Activated effector memory CD4-positive, alpha-beta T cell treated with anti-CD3 and anti-CD28 coated beads, Interleukin-2, amount 50 U/mL, for 16 hours (primary cell): Measurements from ENCODE around the gene ICE1.
"Not testable (repeated sequence)": the region's sequence is repeated elsewhere in the genome, so short reads cannot be mapped to it uniquely, and the experiment has no call there.

ENCODE experiments used
- DNase-seq: peaks from one replicate; pipeline ENCODE4 v3.0.0-alpha.2; 2020

The ICE1 gene

DNA sequence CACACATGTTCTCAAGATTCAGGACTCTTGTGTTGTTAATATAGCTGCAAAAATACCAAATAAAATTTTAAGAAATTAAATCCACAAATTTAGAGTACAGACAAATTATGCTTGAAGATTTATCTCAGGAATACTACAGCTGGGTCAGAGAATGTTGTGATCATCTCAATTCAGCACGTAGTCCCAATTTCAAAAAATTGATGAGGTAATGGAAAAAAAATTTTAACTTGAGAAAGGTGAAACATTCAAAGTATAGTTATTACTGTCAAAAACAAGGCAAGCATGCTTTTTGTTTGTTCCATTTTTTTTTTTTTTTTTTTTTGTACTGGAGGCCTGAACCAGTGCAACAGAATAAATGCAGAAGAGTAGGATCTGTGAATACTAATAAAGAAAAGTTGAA lies 29.4 kb downstream of the ICE1 start:
- DNase-seq, result no peak

DNA sequence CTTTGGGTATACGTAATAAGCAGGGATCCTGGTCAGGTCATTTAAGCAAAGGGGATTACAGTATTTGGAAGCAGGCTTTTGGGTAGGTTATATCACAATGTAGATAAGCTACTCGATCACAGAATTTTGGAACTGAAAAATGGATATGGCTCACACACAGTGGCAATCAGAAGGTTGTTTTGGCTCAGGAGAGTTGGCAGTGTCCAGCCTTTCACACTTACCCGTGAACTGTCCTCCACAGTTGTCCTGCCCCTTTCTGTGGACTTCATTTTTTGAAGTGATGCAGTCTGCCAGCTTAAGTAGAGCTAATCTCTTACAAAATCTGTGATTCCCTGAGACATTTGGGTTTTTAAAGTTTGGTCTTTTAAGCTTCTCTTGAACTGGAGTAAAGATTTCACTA lies 30.7 kb downstream of the ICE1 start:
- DNase-seq, result no peak

DNA sequence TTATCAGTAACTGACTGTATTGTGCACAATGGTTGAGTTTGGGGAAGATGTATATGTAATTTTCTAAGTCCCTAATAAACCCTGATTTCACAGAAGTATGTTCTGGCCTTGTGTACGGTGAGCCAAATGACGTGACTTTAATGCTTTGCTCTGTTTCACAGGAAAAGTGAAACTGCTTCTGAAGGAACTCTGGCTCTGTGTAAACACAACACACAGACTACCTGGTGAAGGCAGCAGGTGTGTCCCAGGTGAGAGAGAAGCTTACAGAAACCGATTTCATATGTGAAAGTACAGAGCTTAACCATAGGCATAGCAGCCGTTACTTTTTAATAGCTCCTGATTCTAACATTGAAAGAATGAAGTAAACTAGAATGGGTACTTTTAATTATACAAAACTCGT lies 31.9 kb downstream of the ICE1 start:
- DNase-seq, result no peak

DNA sequence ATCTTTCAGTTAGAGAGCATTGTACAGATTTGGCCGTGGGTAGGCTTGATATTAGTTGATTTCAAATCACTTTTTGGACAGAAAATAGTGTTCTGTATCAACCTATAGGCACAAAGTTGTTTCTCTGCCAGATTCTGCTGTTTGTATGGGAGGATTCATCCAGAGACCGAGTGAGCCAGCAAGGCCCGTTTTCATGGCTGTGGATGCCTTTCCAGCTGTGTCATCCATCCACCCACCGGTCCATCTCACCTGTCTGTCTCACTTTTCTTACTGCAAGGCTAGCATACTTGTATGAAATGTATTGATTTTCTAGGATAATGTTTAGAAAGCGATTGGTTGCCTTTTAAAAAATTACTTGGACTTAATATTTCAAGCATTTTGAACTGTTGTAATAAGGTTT lies 34.4 kb downstream of the ICE1 start:
- no peak for DNase-seq

DNA sequence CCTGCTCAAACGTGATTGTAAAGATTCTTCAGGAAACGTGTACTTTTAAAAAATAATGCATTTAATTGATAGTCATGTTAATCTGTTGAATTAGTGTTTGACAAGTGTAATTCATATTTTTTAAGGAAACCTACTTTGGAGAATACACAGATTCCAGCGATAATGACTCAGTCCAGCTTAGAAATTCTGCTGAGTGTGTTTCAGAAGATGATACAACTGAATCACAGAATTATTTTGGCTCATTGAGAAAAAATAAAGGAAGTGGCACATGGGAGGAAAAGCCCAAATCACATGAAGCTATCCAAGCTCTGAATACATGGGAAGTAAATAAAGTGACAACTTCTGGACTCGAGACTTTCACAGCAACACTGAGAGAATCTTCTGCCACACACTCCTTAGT lies 37.8 kb downstream of the ICE1 start:
- no peak for DNase-seq

DNA sequence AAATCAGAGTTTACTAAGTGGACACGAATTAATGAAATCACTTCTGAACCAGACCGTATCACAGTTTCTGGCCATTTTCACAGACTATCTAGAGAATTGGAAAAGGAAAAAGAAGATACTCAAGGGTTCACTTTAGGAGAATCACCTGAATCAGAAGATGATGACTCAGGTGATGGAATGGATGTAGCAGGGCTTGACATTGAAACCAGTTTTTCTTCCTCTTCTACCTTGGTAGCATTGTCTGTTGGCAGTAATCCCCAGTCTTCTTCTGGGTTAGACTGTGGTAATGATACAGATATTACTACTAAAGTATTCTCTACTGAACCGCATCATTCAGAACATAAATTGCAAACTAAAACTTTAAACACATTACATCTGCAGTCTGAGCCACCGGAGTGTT lies 38.5 kb downstream of the ICE1 start:
- no peak for DNase-seq

DNA sequence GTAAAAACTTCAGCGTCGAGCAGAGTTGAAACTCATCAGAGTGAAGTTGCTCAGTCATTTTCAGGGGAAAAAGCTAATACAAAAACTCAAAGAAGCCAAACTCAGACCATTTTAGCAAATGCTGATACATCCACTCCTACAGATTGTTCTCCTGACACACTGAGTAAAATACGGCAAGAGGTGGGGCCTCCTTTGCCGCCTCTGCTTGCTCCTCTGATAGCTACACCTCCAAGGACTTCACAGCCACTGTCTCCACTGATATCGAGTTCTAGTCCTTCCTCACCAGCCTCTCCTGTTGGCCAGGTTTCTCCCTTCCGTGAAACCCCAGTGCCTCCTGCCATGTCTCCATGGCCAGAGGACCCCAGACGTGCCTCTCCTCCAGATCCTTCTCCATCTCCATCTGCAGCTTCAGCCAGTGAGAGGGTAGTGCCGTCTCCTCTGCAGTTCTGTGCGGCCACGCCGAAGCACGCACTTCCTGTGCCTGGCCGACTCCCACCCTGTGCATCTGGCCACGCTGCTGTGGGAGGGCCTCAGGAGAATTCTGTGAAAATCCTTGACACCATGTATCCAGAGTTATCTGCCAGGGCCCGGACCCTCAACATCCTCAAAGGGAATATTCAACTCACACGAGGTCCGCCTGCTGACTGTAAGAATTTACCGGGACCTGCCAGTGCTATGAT lies 41.7 kb downstream of the ICE1 start:
- no peak for DNase-seq

DNA sequence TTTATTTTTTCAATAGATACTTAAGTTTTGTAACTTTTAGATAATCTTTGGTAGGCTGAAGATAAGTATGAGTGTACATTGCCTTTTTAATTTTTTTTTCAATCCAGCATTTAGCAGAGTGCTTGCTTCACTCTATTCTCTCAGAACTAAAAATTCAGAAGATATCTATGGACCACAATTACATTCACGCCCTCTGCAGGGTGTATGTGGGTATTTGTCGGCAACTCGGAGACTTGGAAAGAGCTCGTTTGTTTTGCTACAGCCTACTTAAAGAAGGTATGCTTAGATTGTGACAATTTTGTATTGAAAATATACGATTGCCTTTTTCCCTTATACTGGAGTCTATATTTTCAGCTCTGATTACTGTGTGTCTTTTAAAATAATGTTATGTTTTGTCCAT lies 43.8 kb downstream of the ICE1 start:
- no peak for DNase-seq

DNA sequence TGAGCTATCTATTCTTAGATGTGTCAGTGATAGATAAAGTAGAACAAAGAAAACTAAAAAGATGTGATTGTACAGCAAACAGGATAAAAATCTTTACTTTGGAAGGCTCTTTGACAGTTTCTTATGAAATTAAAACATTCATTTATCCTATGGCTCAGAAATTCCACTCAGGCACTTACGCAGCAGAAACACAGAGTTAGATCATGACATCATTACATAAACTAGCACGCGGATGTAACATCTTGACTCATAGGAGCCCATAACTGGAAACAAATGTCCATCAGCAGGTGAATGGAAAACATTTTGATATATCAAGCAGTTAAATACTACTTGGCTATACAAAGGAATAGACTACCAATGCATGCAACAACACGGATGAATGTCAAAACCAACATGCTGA lies 45.3 kb downstream of the ICE1 start:
- DNase-seq, result no peak

DNA sequence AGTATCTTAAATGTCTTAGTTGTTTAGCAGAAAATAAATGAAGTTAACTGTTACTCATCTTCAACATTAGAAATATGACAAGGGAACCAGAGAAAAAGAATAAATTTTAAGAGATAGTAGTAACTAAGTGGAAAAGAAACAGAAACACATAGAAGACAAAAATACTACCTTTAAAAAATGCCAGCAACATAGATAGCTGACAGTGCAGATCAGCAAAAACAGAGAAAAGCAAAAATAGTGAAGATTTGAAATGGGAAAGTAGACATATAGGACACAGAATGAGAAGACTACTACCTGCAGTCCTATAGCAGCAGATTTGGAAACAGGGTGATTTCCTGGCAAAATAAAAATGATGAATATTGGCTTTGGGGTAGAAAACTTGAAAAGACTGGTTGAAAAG lies 48.5 kb downstream of the ICE1 start:
- DNase-seq, result no peak

DNA sequence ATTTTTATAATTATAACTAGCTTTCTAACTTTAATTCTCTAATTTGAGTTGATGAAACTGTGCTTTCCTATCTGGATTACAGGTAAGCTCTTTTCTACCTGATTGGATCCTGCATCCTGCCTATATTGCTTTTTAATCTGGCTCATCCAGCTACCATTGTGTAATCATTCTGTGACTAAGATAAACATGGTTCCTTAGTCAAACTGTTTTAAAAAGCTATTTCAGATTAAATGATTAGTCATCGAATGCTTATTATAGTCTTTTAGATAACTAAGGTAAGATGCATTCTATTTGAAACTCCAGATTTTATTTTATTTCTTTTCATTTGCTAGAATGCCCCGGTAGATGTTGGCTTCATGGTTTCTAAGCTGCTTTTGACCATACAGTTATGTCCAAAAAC lies 50.7 kb downstream of the ICE1 start:
- DNase-seq, result no peak

DNA sequence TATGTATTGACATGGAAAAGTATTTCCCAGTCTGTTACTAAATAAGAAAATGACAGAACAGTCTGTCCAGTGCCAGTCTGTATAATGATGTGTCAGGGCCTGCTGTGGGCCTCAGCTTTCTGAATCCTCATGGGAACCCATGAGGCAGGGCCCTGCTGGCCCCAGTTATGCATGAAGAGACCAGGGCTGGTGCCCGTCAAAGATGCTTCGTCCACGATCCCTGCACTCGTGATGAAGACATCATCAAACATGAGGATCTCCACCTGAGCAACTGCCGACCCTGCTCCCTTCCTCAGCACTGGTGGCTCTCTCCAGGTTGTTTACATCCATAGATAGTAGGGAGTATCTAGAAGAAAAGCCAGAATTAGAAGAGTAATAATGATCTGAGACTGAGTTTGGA lies 52.5 kb downstream of the ICE1 start:
- DNase-seq, result peak; percentile 59

DNA sequence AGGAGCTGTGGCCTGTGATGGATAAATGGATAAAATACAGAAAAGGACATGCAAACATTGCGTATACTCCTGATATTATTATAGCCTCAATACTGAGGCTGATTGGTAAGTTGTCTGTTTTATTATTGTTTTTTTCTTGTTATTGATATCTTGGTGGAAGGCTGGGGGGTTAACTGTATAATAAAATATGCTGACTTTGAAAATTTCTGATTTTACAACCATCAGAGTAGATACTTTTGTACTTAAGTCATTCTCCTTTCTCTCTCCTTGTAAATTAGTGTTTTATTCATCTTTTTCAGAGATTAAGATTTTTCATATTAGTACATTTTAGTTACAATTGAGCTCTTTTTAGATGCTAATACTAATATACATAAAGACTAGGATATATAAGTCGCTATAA lies 53.5 kb downstream of the ICE1 start:
- DNase-seq, result no peak

DNA sequence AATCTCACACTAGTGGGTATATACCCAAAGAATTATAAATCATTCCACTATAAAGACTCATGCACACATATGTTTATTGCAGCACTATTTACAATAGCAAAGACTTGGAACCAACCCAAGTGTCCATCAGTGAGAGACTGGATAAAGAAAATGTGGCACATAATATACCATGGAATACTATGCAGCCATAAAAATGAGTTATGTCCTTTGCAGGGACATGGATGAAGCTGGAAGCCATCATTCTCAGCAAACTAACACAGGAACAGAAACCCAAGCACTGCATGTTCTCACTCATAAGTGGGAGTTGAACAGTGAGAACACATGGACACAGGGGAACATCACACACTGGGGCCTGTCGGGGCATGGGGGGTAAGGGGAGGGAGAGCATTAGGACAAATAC lies 57.1 kb downstream of the ICE1 start:
- not testable (repeated sequence) for DNase-seq

DNA sequence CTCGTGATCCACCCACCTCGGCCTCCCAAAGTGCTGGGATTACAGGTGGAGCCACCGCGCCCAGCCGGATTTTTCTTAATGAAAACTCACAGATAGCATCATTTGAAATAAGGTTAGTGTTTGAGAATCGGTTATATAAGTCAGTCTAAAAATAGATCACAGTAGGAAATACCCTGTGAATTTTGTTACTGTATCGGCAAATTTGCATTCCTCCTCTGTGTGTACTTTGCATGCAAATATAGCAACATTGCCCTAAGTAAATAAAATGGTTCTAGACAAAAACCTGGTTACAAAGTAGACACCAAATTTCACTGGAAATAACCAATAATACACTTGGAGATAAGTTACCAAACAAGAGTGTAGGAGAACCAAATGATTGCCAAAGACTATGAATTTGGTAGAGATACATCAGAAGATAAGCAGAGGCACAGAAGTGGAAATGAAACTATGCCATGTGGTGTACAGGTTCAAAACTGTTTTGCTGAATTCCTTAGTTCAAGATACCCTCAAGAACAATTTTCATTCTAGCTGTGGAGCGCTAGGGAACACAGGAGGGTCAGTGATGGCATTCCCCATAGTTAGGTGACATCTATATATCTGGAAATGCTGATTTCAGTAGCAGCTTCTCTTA lies 58.1 kb downstream of the ICE1 start:
- DNase-seq, result no peak

DNA sequence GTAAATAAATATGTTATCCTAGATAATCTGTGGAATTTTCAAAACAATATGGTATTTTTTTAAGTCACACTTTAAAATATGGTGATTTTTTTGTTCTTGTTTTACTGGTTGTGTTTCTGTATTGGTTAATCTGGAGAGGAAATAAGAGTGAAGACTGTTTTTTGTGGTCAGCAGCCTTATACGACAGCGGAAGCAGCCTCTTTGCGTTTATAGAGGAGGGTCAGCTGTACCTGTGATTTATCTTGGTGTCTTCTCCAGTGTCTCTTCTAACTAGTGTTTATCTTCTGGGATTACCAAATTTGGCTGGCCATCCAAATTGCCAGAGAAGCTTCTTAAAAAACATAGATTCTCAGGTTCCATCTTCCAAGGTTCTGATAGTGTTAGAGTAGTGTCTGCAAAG lies 58.7 kb downstream of the ICE1 start:
- no peak for DNase-seq

DNA sequence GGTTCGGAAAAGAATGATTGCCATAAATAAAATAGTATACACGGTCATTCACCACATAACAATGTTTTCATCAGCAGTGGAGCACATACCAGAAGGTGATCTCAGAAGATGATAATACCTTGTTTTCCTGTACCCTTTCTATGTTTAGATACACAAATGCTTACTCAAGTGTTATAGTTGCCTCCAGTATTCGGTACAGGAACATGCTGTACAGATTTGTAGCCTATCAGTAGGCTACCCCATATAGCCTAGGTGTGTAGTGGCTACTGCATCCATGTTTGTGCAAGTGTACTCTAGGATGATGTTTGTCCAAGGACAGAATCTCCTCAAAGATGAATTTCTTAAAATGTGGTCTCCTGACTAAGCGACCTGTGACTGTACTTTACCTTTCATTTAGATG lies 59.2 kb downstream of the ICE1 start:
- DNase-seq, result no peak

DNA sequence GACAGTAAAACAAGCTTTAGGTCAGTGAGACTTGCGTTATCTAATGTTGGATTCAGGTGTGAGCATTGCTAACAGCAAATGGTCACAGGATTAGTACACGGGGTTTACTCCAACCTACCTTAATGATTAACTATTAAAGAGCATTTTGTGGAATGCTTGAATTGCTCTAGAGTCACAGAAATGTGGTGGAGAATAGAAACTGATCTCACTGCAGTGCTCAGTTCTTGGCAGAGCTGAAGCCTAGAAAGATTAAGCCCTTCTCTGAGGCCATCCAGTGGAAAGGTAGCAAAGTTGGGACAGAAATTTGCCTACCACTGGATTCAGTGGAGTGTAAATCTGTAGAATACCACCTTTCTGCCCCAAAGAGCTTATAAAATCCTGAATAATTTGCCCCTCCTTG lies 60.9 kb downstream of the ICE1 start:
- DNase-seq, result no peak

DNA sequence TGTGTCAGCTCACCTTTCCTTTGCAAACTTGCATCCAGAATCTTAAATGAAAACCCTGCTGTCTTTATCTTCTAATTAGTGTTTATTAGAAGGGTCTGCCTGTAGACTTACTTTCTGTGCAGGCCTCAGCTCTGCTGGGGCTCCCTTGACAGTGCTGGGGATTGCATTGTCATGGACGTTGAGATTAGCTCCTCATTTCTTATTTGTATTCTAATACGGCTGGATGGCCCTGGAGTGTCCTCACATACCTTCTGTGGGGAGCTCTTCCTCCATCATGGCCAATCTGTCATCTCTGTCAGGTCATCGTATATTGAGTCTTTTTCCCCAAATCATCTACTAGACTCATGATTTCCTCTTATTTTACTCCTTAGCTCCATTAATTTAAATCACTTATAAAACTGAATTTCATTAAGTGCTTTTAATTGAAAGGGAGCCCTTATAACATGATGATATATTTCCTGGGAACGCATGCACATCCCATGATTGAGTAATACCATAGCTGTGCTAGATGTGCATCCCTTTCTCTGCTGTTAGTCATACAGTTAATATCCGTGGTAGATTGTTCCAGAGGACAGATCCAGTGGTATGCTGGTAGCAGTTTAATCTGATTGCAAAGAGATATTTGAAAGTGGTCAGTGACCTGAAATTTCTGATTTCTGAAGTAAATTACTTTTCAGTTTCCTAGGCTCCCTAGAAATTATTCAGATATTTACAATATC lies 61.6 kb downstream of the ICE1 start:
- no peak for DNase-seq

DNA sequence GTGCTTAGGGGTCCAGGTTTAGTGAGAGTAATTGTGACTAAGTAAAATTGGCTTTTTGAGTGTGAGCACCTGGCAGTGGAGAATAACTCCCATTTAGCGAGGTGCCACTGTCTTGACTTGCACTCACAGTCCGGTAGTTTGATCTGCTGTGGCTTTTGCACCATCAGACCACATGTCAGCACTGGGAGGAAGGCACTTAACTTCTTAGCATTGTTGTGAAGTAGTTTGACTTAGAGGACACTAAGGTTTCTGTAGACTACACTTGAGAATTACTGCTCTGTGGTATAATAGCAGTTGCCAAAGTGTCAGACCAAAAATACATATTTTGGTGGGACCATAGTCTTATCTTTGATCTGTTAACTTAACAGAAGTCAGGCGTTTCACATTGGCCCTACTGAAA lies 63.6 kb downstream of the ICE1 start:
- DNase-seq, result no peak

DNA sequence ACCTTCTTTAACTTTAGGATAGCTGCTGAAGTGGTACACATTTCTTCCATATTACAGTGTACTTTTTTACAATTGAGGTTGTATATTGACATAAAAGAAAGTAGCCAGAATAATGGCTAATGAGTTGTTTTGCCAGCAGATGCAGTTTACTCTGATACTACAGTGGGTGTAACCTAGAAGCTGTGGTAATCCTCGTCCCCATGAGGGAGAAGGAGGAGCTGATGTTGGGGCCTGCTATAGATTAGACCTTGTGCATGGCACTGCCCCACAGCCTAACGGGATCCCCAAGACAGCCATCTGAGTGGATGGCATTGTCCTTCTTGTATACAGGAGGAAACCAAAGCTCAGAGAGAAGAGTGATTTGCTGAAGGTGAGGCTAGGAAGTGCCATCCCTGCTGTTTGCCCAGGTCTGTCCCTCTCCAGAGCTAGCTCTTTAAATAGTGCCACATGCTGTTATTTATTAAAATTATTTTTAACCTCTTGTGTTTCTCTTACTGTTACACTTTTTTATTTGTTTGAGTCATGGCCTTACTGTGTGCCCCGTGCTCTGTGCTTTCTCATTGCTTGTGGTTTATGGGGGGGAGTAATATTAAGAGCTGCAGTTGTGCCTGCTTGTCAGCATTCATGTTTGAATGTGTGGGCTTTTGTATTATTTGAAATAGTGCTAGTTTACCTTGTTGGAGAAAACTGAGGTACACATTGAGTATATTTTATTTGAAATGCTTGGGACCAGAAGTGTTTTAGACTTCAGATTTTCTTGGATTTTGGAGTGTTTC lies 65.3 kb downstream of the ICE1 start:
- DNase-seq, result no peak

DNA sequence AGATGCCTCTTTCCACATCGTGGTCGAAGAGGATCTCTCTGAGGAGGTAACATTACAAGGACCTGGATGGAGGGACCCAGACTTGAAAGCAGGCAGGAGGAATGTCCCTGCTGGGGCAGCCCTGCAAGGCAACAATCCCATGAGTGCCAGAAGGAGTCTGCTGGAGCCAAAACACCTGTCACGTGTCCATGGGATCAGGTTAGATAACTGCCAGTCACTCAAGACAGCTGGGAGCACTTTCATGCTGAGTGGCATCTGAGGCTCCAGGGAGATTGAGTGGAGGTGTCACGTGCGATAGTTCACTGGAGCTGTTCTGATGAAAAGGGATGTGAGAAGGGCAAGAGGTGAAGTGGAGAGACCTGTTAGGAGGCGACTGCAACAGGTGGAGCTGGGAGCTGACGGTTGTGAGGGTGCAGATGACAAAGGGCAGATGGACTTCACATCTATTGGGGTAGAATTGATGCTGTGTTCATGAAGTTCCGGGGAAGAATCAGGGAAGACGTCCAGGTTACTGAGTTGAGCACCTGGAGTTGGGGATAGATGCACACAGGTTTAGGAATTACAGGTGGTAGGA lies 68.4 kb downstream of the ICE1 start:
- DNase-seq, result no peak
